ENCODE results near the gene MTMR6. TPM values are rescaled to one million over a fixed set of nuclear protein-coding genes. Genes with fewer than 3 reads are reported as not detected.

Gene MTMR6
- 14.1 and 22.0 TPM in 2 replicates for total RNA-seq

DNA sequence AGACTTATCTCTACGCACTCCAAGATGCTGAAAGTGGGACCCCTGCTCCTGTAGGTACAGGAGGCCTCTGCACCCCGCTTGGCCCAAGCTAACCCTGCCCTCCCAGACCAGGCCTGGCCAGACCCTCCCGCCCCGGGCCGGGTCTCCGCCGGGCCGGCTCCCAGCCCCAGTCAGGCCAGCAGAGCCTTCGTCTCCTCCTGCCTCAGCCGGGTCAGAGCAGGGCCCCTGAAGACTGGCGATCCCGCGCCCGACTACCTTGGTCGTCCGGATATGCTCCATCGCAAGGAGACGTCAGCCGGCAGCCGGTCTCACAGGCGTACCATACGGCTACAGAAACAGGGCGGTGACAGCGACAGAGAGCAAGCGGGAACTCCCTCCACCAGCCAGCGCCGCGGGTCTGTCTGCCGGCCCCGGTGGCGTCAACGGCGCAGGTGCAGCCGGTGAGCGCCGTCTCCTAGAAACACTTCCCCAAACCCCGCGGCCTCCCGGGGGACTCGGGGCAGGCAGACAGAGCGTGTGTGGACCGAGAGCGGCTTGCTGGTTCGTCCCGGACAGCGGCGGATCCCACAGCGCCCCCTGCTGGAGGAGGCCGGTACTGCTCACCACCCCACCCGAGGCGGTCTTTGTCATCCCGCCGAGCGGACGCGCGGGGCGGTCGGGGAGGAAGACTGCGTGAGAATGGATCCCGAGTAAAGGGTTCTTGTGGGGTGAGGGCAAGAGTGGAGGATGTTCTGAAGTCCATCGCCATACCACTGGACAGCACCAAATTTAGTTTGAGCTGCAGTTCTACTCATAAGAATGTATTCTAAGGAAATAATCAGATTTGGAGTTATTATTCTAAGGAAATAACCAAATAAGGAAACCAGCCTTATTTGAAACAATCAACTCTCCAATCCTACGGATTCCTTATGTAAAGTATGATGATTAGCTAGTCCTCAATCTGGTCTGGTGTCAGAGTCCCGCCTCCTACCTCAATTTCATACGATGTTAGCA, at the start of gene MTMR6:
Gene MTMR6 (minus strand): TSS at position 520 of the 993 bp plus-strand sequence. CDS start 241 bp downstream, at position 279.

DNA sequence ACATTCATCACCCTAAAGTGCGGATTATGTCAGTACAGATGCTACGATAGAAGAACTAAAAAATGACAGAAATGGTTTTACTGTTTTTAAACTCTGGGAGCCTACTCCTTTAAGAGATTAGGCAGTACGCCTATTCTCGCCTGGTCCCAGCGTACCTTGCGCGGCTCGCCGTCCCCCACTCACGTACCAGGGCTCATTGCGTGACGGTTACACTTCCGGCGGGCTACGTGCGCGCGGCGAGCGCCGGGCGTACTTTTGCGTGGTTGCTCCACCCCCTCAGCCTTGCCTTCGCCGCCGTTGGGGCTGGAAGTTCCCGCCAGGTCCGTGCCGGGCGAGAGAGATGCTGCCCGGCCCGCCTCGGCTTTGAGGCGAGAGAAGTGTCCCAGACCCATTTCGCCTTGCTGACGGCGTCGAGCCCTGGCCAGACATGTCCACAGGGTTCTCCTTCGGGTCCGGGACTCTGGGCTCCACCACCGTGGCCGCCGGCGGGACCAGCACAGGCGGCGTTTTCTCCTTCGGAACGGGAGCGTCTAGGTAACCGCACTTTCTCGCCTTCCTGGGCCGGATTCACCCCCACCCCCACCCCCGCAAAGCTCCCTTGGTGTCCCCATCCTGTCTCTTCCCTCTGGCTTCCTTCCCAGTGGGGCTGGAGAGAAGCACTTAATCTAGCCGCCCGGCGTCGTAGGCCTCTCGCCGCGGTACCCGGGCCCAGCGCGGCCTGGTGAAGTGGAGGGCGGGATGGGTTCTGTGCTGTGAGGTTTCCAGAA, 14.2 kb upstream of the MTMR6 start, which contains the start of gene NUP58:
Gene NUP58 (plus strand): TSS at position 279 of the 767 bp plus-strand sequence. CDS start 149 bp downstream, at position 428.

Other genes with a start within 250 kb of the MTMR6 start
- gene PABPC3, start 191.4 kb downstream of the MTMR6 start, total RNA-seq: under 0.01 and 0.13 TPM in 2 replicates
- gene AMER2, start 115.2 kb downstream of the MTMR6 start, total RNA-seq: not detected in 2 replicates
- 32.9 and 51.0 TPM in 2 replicates for gene NUP58, start 14.1 kb upstream of the MTMR6 start, total RNA-seq
- gene ATP8A2, start 84.5 kb upstream of the MTMR6 start, total RNA-seq: under 0.01 and 0.06 TPM in 2 replicates